Smooth muscle cell (in vitro differentiated cells): ENCODE data around the gene DSC3. TPM values are rescaled to one million over a fixed set of nuclear protein-coding genes. Genes with fewer than 3 reads are reported as not detected.

ENCODE experiments used
- DNase-seq: peaks from one replicate; lab custom pipeline; 2025; ENCODE audit not compliant: unreplicated experiment; lab: John Stamatoyannopoulos, UW
- H2AFZ ChIP-seq: fragments of 200-600 bp; sonication (generic); 2 replicates; pipeline ENCODE4 v1.6.0; 2016; ENCODE audit warnings: antibody characterized with exemption, low read depth, mild to moderate bottlenecking
- H3F3A ChIP-seq: fragments of 200-600 bp; sonication (generic); 2 replicates; pipeline ENCODE4 v1.6.0; 2017; ENCODE audit warnings: antibody characterized with exemption, low read depth
- H3K27ac ChIP-seq: fragments of 200-600 bp; sonication (generic); 2 replicates; pipeline ENCODE4 v1.5.1; 2016; ENCODE audit warnings: low read depth, mild to moderate bottlenecking
- H3K27me3 ChIP-seq: fragments of 200-600 bp; sonication (generic); 2 replicates; pipeline ENCODE4 v1.6.1; 2016; ENCODE audit warnings: low read depth, mild to moderate bottlenecking
- H3K36me3 ChIP-seq: fragments of 200-600 bp; sonication (generic); 2 replicates; pipeline ENCODE4 v1.5.1; 2016; ENCODE audit warnings: low read depth
- H3K4me1 ChIP-seq: fragments of 200-600 bp; sonication (generic); 2 replicates; pipeline ENCODE4 v1.5.1; 2016; ENCODE audit warnings: low read depth
- H3K4me2 ChIP-seq: fragments of 200-600 bp; sonication (generic); 2 replicates; pipeline ENCODE4 v1.6.0; 2016; ENCODE audit warnings: mild to moderate bottlenecking
- H3K4me3 ChIP-seq: fragments of 200-600 bp; sonication (generic); 2 replicates; pipeline ENCODE4 v1.5.1; 2016; ENCODE audit warnings: mild to moderate bottlenecking
- H3K79me2 ChIP-seq: fragments of 200-600 bp; sonication (generic); 2 replicates; pipeline ENCODE4 v1.6.0; 2016; ENCODE audit warnings: low read depth, mild to moderate bottlenecking
- H3K9ac ChIP-seq: fragments of 200-600 bp; sonication (generic); 2 replicates; pipeline ENCODE4 v1.6.0; 2016; ENCODE audit warnings: low read depth
- H3K9me3 ChIP-seq: fragments of 200-600 bp; sonication (generic); replicated peaks from 2 replicates; pipeline ENCODE4 v1.5.1; 2016; ENCODE audit warnings: low read depth
- H4K20me1 ChIP-seq: fragments of 200-600 bp; sonication (generic); 2 replicates; pipeline ENCODE4 v1.6.0; 2016; ENCODE audit warnings: low read depth
- CTCF ChIP-seq: fragments of 200-600 bp; sonication (generic); IDR thresholded peaks from 2 replicates; pipeline ENCODE4 v1.5.1; 2017; ENCODE audit warnings: borderline replicate concordance, mild to moderate bottlenecking, antibody characterized with exemption; ENCODE audit not compliant: insufficient read depth, poor library complexity, severe bottlenecking
- WGBS: methylation state at CpG from one replicate; pipeline ENCODE4 v1.1.7; 2016; ENCODE audit warnings: low lambda C conversion rate; 5-methylcytosine and 5-hydroxymethylcytosine counted together
- polyA plus RNA-seq: library from polyadenylated mRNA; unstranded; fragments of >200 nt; fragmentation: Nextera tagmentation; extraction: Ambion mirVana; gene quantifications from 2 replicates; pipeline ENCODE4 v1.2.1, GENCODE V29; 2016
- total RNA-seq: library from RNA; depleted of rRNA; stranded (reverse); fragments of >200 nt; gene quantifications from 2 replicates; pipeline ENCODE4 v1.2.3, GENCODE V29; 2014

DSC3 gene
- total and polyA plus RNA-seq, 2 experiments from 2014 or later, result 3.3 to 43.7 TPM

- H3K27ac ChIP-seq, result peak overlapping the region; percentile 20
- no peaks in the 10 kb centered on the region for H3K36me3 ChIP-seq
- no peak overlapping the region for H2AFZ ChIP-seq
- no peaks in the 10 kb centered on the region for H3K27me3 ChIP-seq
- no peaks in the 10 kb centered on the region for H4K20me1 ChIP-seq
- no peak for DNase-seq
- H3K4me3 ChIP-seq, result no peak overlapping the region
- no peaks in the 10 kb centered on the region for H3F3A ChIP-seq
- 2% methylated on average over 4 of the region's 4 CpGs for WGBS
- H3K9ac ChIP-seq, result no peak overlapping the region
- TF ChIP-seq CTCF, result no peak
- H3K79me2 ChIP-seq, result no peaks in the 10 kb centered on the region
- H3K9me3 ChIP-seq, result no peaks in the 10 kb centered on the region
- H3K4me2 ChIP-seq, result peak overlapping the region; percentile 35
- no peaks in the 10 kb centered on the region for H3K4me1 ChIP-seq
Observed at GRCh38 chr18:31049189-31049588, 6.6 kb upstream of the DSC3 start.

- H3K27ac ChIP-seq, result no peak overlapping the region
- no peaks in the 10 kb centered on the region for H3K9me3 ChIP-seq
- no peak for TF ChIP-seq CTCF
- H3K36me3 ChIP-seq, result no peaks in the 10 kb centered on the region
- no peak for DNase-seq
- no peak overlapping the region for H2AFZ ChIP-seq
- H3K9ac ChIP-seq, result no peak overlapping the region
- peaks cover 6% of the 10 kb centered on the region for H3K27me3 ChIP-seq
- H3K4me3 ChIP-seq, result no peak overlapping the region
- H3K4me1 ChIP-seq, result no peaks in the 10 kb centered on the region
- no peaks in the 10 kb centered on the region for H3K79me2 ChIP-seq
- H3F3A ChIP-seq, result no peaks in the 10 kb centered on the region
- no peaks in the 10 kb centered on the region for H4K20me1 ChIP-seq
- H3K4me2 ChIP-seq, result no peak overlapping the region
- 82% methylated on average over 2 of the region's 2 CpGs for WGBS
Observed at GRCh38 chr18:31048216-31048615, 5.7 kb upstream of the DSC3 start.

GRCh38 chr18:31046916-31047315 is 4.4 kb upstream of the DSC3 start:
- DNase-seq, result no peak
- Histone ChIP-seq H3K4me2 (no peak overlapping the region), H3K36me3 (no peaks in the 10 kb centered on the region), H3K27me3 (peaks cover 19% of the 10 kb centered on the region), H3K27ac (no peak overlapping the region), H4K20me1 (no peaks in the 10 kb centered on the region), H3F3A (no peaks in the 10 kb centered on the region), H3K9me3 (no peaks in the 10 kb centered on the region), H3K4me3 (no peak overlapping the region), H3K9ac (no peak overlapping the region), H2AFZ (no peak overlapping the region), H3K4me1 (peaks cover 2% of the 10 kb centered on the region), H3K79me2 (no peaks in the 10 kb centered on the region)
- no peak for TF ChIP-seq CTCF

GRCh38 chr18:31045599-31045998 is 3.1 kb upstream of the DSC3 start:
- Histone ChIP-seq H3F3A (no peaks in the 10 kb centered on the region), H2AFZ (no peak overlapping the region), H3K79me2 (no peaks in the 10 kb centered on the region), H3K36me3 (no peaks in the 10 kb centered on the region), H3K27me3 (peaks cover 32% of the 10 kb centered on the region), H3K27ac (no peak overlapping the region), H3K9ac (no peak overlapping the region), H4K20me1 (no peaks in the 10 kb centered on the region), H3K4me1 (peaks cover 7% of the 10 kb centered on the region), H3K9me3 (no peaks in the 10 kb centered on the region), H3K4me3 (no peak overlapping the region), H3K4me2 (no peak overlapping the region)
- WGBS, result 97% methylated on average over 6 of the region's 6 CpGs
- no peak for DNase-seq
- TF ChIP-seq CTCF, result no peak
